ENCODE results near the gene TIGD3.

GRCh38 chr11:65325435-65325834 lies 29.1 kb upstream of the TIGD3 start:
- TF ChIP-seq, protein P1, sequence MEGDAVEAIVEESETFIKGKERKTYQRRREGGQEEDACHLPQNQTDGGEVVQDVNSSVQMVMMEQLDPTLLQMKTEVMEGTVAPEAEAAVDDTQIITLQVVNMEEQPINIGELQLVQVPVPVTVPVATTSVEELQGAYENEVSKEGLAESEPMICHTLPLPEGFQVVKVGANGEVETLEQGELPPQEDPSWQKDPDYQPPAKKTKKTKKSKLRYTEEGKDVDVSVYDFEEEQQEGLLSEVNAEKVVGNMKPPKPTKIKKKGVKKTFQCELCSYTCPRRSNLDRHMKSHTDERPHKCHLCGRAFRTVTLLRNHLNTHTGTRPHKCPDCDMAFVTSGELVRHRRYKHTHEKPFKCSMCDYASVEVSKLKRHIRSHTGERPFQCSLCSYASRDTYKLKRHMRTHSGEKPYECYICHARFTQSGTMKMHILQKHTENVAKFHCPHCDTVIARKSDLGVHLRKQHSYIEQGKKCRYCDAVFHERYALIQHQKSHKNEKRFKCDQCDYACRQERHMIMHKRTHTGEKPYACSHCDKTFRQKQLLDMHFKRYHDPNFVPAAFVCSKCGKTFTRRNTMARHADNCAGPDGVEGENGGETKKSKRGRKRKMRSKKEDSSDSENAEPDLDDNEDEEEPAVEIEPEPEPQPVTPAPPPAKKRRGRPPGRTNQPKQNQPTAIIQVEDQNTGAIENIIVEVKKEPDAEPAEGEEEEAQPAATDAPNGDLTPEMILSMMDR (IDR thresholded peaks at IDR 0.05; ENCODE audit: low read depth, low read length) = no peak
- TF ChIP-seq POLR2A (IDR thresholded peaks at IDR 0.05; ENCODE audit: extremely low read depth, insufficient read length) = no peak
- no peak for TF ChIP-seq MAX (IDR thresholded peaks at IDR 0.05; ENCODE audit: low read depth, low read length)
